ENCODE data around the gene AHCTF1.

Gene AHCTF1

DNA sequence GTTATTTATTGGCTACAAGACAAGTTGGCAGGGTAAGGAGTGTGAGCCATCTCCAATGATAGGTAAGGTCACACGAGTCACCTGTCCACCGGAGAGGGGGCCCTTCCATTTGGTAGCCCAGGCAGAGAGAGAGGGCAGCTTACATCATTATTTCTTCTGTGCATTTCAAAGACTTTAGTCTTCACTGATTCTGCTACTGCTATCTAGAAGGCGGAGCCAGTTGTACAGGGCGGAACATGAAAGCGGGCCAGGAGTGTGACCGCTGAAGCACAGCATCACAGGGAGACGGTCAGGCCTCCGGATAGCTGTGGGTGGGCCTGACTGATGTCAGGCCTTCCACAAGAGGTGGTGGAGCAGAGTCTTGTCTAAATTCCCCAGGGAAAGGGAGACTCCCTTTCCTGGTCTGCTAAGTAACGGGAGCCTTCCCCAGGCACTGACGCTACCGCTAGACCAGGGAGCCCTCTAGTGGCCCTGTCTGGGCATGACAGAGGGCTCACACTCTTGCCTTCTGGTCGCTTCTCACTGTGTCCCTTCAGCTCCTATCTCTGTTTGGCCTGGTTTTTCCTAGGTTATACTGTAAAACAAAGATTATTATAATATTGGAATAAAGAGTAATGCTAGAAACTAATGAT lies 39.5 kb upstream of the AHCTF1 start:
- TF ChIP-seq SIN3A (IDR thresholded peaks at IDR 0.05; ENCODE audit: borderline replicate concordance, insufficient read depth, low read length) (no peak), TAF1 (IDR thresholded peaks at IDR 0.05; ENCODE audit: borderline replicate concordance, insufficient read depth, low read length) (no peak), FOXP2 (optimal IDR thresholded peaks at IDR 0.05; ENCODE audit: borderline replicate concordance, extremely low read depth, extremely low read length, insufficient read depth) (no peak), REST (IDR thresholded peaks at IDR 0.05; ENCODE audit: insufficient read depth in 1 of 2, low read depth in 2 of 2, low read length in 2 of 2) (no peak), POLR2AphosphoS5 (IDR thresholded peaks at IDR 0.05; ENCODE audit: low read depth, low read length) (no peak)

DNA sequence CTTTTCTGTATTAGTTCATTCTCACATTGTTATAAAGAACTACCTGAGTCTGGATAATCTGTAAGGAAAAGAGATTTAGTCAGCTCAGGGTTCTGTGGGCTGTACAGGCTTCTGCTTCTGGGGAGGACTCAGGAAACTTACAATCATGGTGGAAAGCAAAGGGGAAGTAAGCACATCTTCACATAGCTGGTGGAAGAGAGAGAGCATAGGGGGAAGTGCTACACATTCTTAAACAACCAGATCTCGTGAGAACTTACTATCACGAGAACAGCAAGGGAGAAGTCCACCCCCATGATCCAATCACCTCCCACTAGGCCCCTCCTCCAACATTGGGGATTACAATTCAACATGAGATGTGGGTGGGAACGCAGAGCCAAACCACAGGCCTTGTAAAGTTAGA lies 37.9 kb upstream of the AHCTF1 start:
- TF ChIP-seq REST (IDR thresholded peaks at IDR 0.05; ENCODE audit: insufficient read depth in 1 of 2, low read depth in 2 of 2, low read length in 2 of 2) = no peak
- no peak for TF ChIP-seq POLR2AphosphoS5 (IDR thresholded peaks at IDR 0.05; ENCODE audit: low read depth, low read length)
- TF ChIP-seq SIN3A (IDR thresholded peaks at IDR 0.05; ENCODE audit: borderline replicate concordance, insufficient read depth, low read length) = no peak
- TF ChIP-seq FOXP2 (optimal IDR thresholded peaks at IDR 0.05; ENCODE audit: borderline replicate concordance, extremely low read depth, extremely low read length, insufficient read depth) = no peak
- no peak for TF ChIP-seq TAF1 (IDR thresholded peaks at IDR 0.05; ENCODE audit: borderline replicate concordance, insufficient read depth, low read length)

DNA sequence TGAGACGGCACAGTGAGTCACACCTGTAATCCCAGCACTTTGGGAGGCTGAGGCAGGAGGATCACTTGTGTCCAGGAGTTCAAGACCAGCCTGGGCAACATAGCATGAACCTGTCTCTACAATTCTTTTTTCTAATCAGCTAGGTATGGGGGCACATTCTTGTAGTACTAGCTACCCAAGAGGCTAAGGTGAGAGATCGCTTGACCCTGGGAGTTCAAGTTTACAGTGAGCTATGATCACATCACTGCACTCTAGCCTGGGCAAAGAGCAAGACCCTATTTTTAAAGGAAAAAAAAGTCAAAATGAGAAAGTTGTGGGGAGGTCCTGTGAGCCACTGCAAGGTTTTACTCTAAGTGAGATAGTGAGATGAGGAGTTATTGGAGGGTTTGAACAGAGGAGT lies 34.8 kb upstream of the AHCTF1 start:
- TF ChIP-seq POLR2AphosphoS5 (IDR thresholded peaks at IDR 0.05; ENCODE audit: low read depth, low read length) (no peak), TAF1 (IDR thresholded peaks at IDR 0.05; ENCODE audit: borderline replicate concordance, insufficient read depth, low read length) (no peak), FOXP2 (optimal IDR thresholded peaks at IDR 0.05; ENCODE audit: borderline replicate concordance, extremely low read depth, extremely low read length, insufficient read depth) (no peak), SIN3A (IDR thresholded peaks at IDR 0.05; ENCODE audit: borderline replicate concordance, insufficient read depth, low read length) (no peak), REST (IDR thresholded peaks at IDR 0.05; ENCODE audit: insufficient read depth in 1 of 2, low read depth in 2 of 2, low read length in 2 of 2) (no peak)

DNA sequence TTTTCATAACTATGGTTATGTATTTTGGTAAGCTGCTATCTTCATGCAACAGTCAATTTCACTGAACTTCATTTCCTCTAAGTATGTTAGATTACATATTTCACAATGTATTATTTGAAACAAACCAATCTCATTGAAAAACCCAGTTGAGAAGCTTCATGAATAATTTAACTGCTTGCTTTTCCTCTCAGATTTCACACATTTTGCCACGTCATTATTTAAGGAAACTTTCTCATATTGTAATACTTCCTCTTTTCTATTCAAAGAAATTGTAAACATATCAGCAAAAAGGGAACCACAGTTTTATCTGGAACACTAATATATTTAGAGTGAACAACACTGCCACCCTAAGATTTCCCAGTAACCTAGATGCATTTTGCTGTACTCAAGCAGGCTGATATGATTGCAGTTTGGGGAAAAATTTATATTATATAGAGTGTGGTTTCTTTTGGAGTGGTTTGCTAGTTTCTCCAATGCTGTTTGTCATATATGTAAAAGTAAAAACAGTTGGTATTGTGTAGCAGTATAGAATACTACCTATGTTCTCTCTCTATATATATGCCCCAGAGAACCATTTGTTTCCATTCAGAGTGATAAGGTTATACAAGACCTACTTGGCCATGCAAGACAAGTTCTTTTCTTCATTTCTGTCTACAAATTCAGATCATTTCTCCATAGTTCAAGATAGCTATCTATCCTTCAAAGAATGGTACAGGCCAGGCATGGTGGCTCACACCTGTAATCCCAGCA lies 28.4 kb upstream of the AHCTF1 start:
- TF ChIP-seq POLR2AphosphoS5 (IDR thresholded peaks at IDR 0.05; ENCODE audit: low read depth, low read length) (no peak), REST (IDR thresholded peaks at IDR 0.05; ENCODE audit: insufficient read depth in 1 of 2, low read depth in 2 of 2, low read length in 2 of 2) (no peak), SIN3A (IDR thresholded peaks at IDR 0.05; ENCODE audit: borderline replicate concordance, insufficient read depth, low read length) (no peak), FOXP2 (optimal IDR thresholded peaks at IDR 0.05; ENCODE audit: borderline replicate concordance, extremely low read depth, extremely low read length, insufficient read depth) (no peak)

Data from PFSK-1 (cell line).